OCI-LY7 (cell line): ENCODE measurements around the gene HSPA1L. TPM values are rescaled to one million over a fixed set of nuclear protein-coding genes. Genes with fewer than 3 reads are reported as not detected.

Source experiments
- BruUV-seq: library from RNA; stranded (reverse); fragments of 400-500 nt; replicated peaks from 2 replicates; lab custom pipeline; 2021; lab: Mats Ljungman, UMichigan
- CTCF ChIA-PET: fragments of 300-600 bp; sonication (Branson Sonifier 250); formaldehyde crosslinking; loops from one replicate; lab custom pipeline; 2022; ENCODE audit warnings: antibody characterized with exemption; ENCODE audit not compliant: unreplicated experiment; lab: Charles Lee
- POLR2A ChIA-PET: fragments of 300-600 bp; sonication (Branson Sonifier 250); formaldehyde crosslinking; loops from one replicate; lab custom pipeline; 2022; ENCODE audit warnings: antibody characterized with exemption; lab: Charles Lee
- DNase-seq: peaks from one replicate; pipeline ENCODE4 v3.0.0-alpha.2; 2015; ENCODE audit warnings: low spot score
- H2AFZ ChIP-seq: fragments of 200-600 bp; sonication (generic), shearing (Covaris generic); 2 replicates; pipeline ENCODE4 v1.6.1; 2014; ENCODE audit warnings: mild to moderate bottlenecking, antibody characterized with exemption, low read length, moderate library complexity
- H3K27ac ChIP-seq: fragments of 200-600 bp; sonication (generic); 2 replicates; pipeline ENCODE4 v1.5.1; 2014; ENCODE audit warnings: mixed run types, low read depth, mild to moderate bottlenecking, moderate library complexity, low read length, inconsistent platforms; ENCODE audit not compliant: poor library complexity, severe bottlenecking
- H3K36me3 ChIP-seq: fragments of 200-600 bp; sonication (generic); 2 replicates; pipeline ENCODE4 v1.6.1; 2014; ENCODE audit warnings: mild to moderate bottlenecking, antibody characterized with exemption, low read length, moderate library complexity, mixed read lengths; ENCODE audit not compliant: insufficient read depth
- H3K4me1 ChIP-seq: fragments of 200-600 bp; sonication (generic); 2 replicates; pipeline ENCODE4 v1.5.1; 2014; ENCODE audit warnings: mild to moderate bottlenecking, low read length; ENCODE audit not compliant: insufficient read depth, poor library complexity, severe bottlenecking
- H3K4me2 ChIP-seq: fragments of 200-600 bp; sonication (generic); 2 replicates; pipeline ENCODE4 v1.6.1; 2014; ENCODE audit warnings: mild to moderate bottlenecking, low read length
- H3K4me3 ChIP-seq: fragments of 200-600 bp; sonication (generic); 2 replicates; pipeline ENCODE4 v1.5.1; 2014; ENCODE audit warnings: mild to moderate bottlenecking, low read depth, low read length; ENCODE audit not compliant: poor library complexity, severe bottlenecking
- H3K79me2 ChIP-seq: fragments of 200-600 bp; sonication (generic); 2 replicates; pipeline ENCODE4 v1.6.1; 2016; ENCODE audit warnings: low read depth, mild to moderate bottlenecking, low read length, moderate library complexity, mixed read lengths; ENCODE audit not compliant: insufficient read depth
- H3K9me2 ChIP-seq: fragments of 200-600 bp; sonication (generic); 2 replicates; pipeline ENCODE4 v1.6.1; 2016; ENCODE audit warnings: mild to moderate bottlenecking, low read length, mixed read lengths; ENCODE audit not compliant: insufficient read depth
- H3K9me3 ChIP-seq: fragments of 200-600 bp; sonication (generic); 2 replicates; pipeline ENCODE4 v1.6.1; 2014; ENCODE audit warnings: mild to moderate bottlenecking, mixed run types, low read length, mixed read lengths
- H4K20me1 ChIP-seq: fragments of 200-600 bp; sonication (generic); 2 replicates; pipeline ENCODE4 v1.6.1; 2014; ENCODE audit warnings: mild to moderate bottlenecking, antibody characterized with exemption, low read length, moderate library complexity, mixed read lengths; ENCODE audit not compliant: insufficient read depth
- CTCF ChIP-seq: fragments of 200-600 bp; sonication (generic); conservative IDR thresholded peaks from 2 replicates; pipeline ENCODE4 v1.5.1; 2014; ENCODE audit warnings: mild to moderate bottlenecking, antibody characterized with exemption, low read length, moderate library complexity, mixed read lengths
- EZH2phosphoT487 ChIP-seq: fragments of 200-600 bp; sonication (generic); IDR thresholded peaks from 2 replicates; pipeline ENCODE4 v1.6.1; 2018; ENCODE audit warnings: low read depth, borderline replicate concordance, mild to moderate bottlenecking, mixed run types, antibody characterized with exemption, low read length, moderate library complexity, mixed read lengths
- intact Hi-C: fragments of 100-400 bp; cut with micrococcal nuclease; formaldehyde crosslinking; loops from one replicate; pipeline ENCODE4 v1.10.0; 2022; ENCODE audit not compliant: unreplicated experiment
- total RNA-seq, 2 experiments: library from RNA; depleted of rRNA in 1 of 2; stranded (reverse); fragments of >200 nt in 1 of 2; shearing (Covaris generic) in 1 of 2; gene quantifications; 2 replicates each; pipeline ENCODE4 v1.2.3, GENCODE V29; 2014 to 2022

The HSPA1L gene
- total RNA-seq, 2 experiments from 2014 or later = 0.19 to 0.49 TPM

- no TSS peak for BruUV-seq
- ChIA-PET CTCF (no interaction called here), POLR2A (no interaction called here)
- no peak for DNase-seq
- no peaks in the 10 kb centered on the region; the same call in 1 of the 2 replicates for H4K20me1 ChIP-seq
- H3K4me2 ChIP-seq = no peak overlapping the region
- H3K27ac ChIP-seq = no peak overlapping the region
- H3K9me3 ChIP-seq = no peaks in the 10 kb centered on the region
- intact Hi-C loops = no loop called here
- peaks cover 33% of the 10 kb centered on the region for H3K36me3 ChIP-seq
- H2AFZ ChIP-seq = no peak overlapping the region
- H3K79me2 ChIP-seq = no peaks in the 10 kb centered on the region
- H3K4me1 ChIP-seq = no peaks in the 10 kb centered on the region
- TF ChIP-seq EZH2phosphoT487 (no peak), CTCF (no peak)
- no peak overlapping the region for H3K4me3 ChIP-seq
- no peaks in the 10 kb centered on the region for H3K9me2 ChIP-seq
These were observed 39.2 kb downstream of the HSPA1L start for GRCh38 chr6:31775633-31776484.

GRCh38 chr6:31775184-31775583 lies 39.9 kb downstream of the HSPA1L start:
- H3K9me3 ChIP-seq = no peaks in the 10 kb centered on the region
- no peak overlapping the region for H3K4me2 ChIP-seq
- no peak overlapping the region for H3K4me3 ChIP-seq
- H4K20me1 ChIP-seq = no peaks in the 10 kb centered on the region; the same call in 1 of the 2 replicates
- no peaks in the 10 kb centered on the region for H3K9me2 ChIP-seq
- intact Hi-C loops = no loop called here
- no peaks in the 10 kb centered on the region for H3K79me2 ChIP-seq
- H3K27ac ChIP-seq = no peak overlapping the region
- no peaks in the 10 kb centered on the region for H3K4me1 ChIP-seq
- BruUV-seq = no TSS peak
- ChIA-PET CTCF (no interaction called here), POLR2A (interaction anchor here (0.6 to 0.8 kb wide), 2 partner anchors 36 to 93 kb away, joined by 3 read pairs; no protein-coding TSS in a partner anchor)
- no peak overlapping the region for H2AFZ ChIP-seq
- TF ChIP-seq CTCF (no peak), EZH2phosphoT487 (no peak)
- DNase-seq = no peak
- peaks cover 26% of the 10 kb centered on the region for H3K36me3 ChIP-seq

- H2AFZ ChIP-seq = no peak overlapping the region
- no peaks in the 10 kb centered on the region; the same call in 1 of the 2 replicates for H4K20me1 ChIP-seq
- intact Hi-C loops = loop anchor here (2.0 kb wide), 1 partner anchor 59 kb away; no protein-coding TSS in a partner anchor
- H3K9me3 ChIP-seq = no peaks in the 10 kb centered on the region
- ChIA-PET CTCF (no interaction called here), POLR2A (interaction anchor here (0.6 kb wide), 1 partner anchor 70 kb away, joined by 3 read pairs; no protein-coding TSS in a partner anchor)
- H3K4me2 ChIP-seq = no peak overlapping the region
- H3K79me2 ChIP-seq = no peaks in the 10 kb centered on the region
- H3K36me3 ChIP-seq = peaks cover 4% of the 10 kb centered on the region; the same call in 1 of the 2 replicates
- no TSS peak for BruUV-seq
- DNase-seq = no peak
- H3K27ac ChIP-seq = no peak overlapping the region
- H3K9me2 ChIP-seq = no peaks in the 10 kb centered on the region
- H3K4me1 ChIP-seq = no peaks in the 10 kb centered on the region
- H3K4me3 ChIP-seq = no peak overlapping the region
- no peak for TF ChIP-seq EZH2phosphoT487
- no peak for TF ChIP-seq CTCF
These were observed 43.1 kb downstream of the HSPA1L start for GRCh38 chr6:31771992-31772358.
